NCI-H1092 treated with DMSO at 0.1 percent for 48 hours (cell line): ENCODE data around the gene RMI2.

Experiments
- DNase-seq: peaks from one replicate; lab custom pipeline; 2025; lab: John Stamatoyannopoulos, UW

The RMI2 gene

GRCh38 chr16:11399261-11399831 is 54.1 kb downstream of the RMI2 start:
- DNase-seq: no peak

DNA sequence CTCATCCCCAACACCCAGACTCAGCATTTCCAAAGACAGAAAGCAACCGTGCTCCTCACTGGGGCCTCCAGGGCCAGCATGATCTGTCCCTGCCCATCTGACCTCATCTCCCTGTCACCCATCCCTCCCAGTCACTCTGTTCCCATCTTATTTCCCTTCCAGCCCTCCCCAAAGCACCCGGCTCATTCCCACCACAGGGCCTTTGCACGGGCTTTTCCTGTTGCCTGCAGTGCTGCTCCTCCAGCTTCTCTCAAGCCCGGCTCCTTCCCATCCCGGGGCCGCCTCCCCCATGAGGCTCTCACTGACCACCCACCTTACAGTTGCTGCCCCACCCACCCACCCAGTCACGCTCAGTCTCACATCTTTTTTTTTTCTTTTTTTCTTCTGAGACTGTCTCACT is 54.8 kb downstream of the RMI2 start:
- DNase-seq: no peak
